ENCODE measurements around the gene CCL19. TPM values are rescaled to one million over a fixed set of nuclear protein-coding genes. Genes with fewer than 3 reads are reported as not detected.

Gene CCL19
- total RNA-seq, 2 experiments from 2014 or later, result not detected

DNA sequence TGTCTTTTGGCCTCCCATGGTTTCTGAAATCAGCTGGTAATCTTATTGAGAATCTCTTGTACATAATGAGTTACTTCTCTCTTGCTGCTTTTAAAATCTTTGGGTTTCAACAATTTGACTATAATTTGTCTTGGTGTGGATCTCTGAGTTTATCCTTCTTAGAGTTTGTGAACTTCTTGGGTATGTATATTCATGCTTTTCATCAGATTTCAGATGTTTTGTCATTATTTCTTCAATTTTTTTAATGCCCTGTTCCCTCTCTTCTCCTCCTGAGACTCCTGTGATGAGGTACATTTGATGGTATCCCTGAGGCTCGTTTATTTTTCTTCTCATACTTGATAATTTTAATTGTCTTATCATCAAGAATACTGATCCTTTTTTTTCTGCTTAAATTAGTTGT is 21.1 kb upstream of the CCL19 start:
- no peak overlapping the region for H3K27ac Mint-ChIP-seq
- H3K36me3 Mint-ChIP-seq, result no peaks in the 10 kb centered on the region
- peaks cover 25% of the 10 kb centered on the region for H3K27me3 Mint-ChIP-seq
- H3K4me1 Mint-ChIP-seq, result no peaks in the 10 kb centered on the region
- no peak overlapping the region for H3K4me3 Mint-ChIP-seq
- ATAC-seq (ENCODE audit: low read depth) (no peak), DNase-seq (no peak)
- no peaks in the 10 kb centered on the region for H3K9me3 Mint-ChIP-seq
- POLR2A ChIA-PET, result no interaction called here

DNA sequence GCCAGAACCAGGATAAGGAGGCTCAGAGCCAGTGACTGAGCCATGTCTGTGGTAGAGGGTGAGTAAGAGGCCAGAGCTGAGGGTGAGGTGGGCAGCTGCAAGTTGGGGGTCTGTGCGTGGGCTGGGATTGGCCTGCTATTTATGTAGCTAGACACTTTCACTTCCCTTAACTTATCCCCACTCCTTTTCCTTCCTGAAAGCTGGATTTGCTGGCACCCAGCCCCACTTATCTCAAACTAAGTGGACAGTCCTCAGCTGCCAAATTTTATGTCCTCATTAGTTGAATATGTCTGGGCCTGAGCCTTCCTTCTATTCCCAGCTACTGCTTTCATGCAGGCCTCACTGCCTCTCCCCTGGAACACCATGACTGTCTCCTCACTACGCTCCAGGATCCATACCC is 18.9 kb upstream of the CCL19 start, which contains the start of gene CCL21:
Gene CCL21 (minus strand): TSS at position 114 of the 400 bp plus-strand sequence. CDS start 70 bp downstream, at position 44.
- no peaks in the 10 kb centered on the region for H3K4me1 Mint-ChIP-seq
- peaks cover 29% of the 10 kb centered on the region for H3K27me3 Mint-ChIP-seq
- no peak within 1 kb of the TSS for H3K27ac Mint-ChIP-seq
- POLR2A ChIA-PET, result no interaction called here
- no peak for DNase-seq
- H3K4me3 Mint-ChIP-seq, result no peak within 1 kb of the TSS
- no peaks in the 10 kb centered on the region for H3K9me3 Mint-ChIP-seq
- ATAC-seq (ENCODE audit: low read depth), result no peak
- no peaks in the 10 kb centered on the region for H3K36me3 Mint-ChIP-seq

GRCh38 chr9:34709196-34709978 is 18.3 kb upstream of the CCL19 start:
- Mint-ChIP-seq H3K27me3 (peaks cover 24% of the 10 kb centered on the region), H3K4me3 (no peak overlapping the region), H3K27ac (no peak overlapping the region), H3K9me3 (no peaks in the 10 kb centered on the region), H3K4me1 (no peaks in the 10 kb centered on the region), H3K36me3 (no peaks in the 10 kb centered on the region)
- POLR2A ChIA-PET, result no interaction called here
- ATAC-seq (ENCODE audit: low read depth), result no peak
- no peak for DNase-seq

- Mint-ChIP-seq H3K27ac (no peak overlapping the region), H3K4me3 (no peak overlapping the region), H3K27me3 (peaks cover 16% of the 10 kb centered on the region), H3K9me3 (no peaks in the 10 kb centered on the region), H3K4me1 (peaks cover under 1% of the 10 kb centered on the region), H3K36me3 (no peaks in the 10 kb centered on the region)
- POLR2A ChIA-PET, result no interaction called here
- ATAC-seq (ENCODE audit: low read depth), result no peak
- DNase-seq, result no peak
These were observed 16.1 kb upstream of the CCL19 start for GRCh38 chr9:34707130-34707529.

DNA sequence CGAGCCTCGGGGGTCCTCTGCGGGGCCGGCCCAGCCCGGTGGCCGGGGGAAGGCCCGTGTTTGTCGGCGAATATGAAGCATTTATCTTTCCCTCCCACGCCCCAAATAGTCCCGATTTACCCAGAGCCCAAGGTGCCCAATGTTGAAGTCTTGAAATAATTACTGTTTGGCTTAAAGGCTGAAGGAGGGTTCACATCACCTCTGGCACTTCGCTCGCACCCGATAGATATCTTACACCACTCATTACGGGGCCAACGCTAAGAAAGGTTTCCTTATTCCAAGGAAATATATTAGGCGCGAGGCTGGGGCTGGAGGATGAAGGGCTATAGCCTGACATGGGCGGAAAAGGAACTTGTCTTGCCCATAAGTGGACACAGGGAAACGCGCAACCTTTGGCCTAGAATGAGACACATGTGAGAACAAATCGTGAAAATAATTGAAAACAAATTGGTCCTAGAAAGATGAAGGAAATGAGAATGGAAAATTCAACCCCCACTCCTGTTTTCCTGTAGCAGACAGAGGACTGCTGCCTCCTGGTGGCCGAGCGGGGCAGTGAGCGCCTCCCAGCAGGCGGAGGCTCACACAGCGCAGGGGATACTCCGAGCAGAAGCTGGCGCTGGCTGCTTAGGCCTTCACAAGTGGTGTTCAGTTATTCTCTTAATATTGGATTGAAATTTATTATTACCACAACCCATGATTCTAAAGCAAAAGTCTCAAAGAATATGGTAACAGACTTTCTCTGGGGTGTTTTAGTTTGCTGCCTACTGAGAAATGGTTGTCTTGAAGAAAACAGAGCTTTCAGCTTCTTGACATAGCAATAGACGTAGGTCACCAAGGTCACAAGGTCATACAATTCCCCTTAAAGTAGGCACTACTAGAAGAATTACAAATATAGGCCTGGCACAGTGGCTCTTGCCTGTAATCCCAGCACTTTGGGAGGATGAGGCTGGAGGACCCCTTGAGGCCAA is 11.0 kb upstream of the CCL19 start:
- Mint-ChIP-seq H3K4me1 (peaks cover 8% of the 10 kb centered on the region), H3K36me3 (no peaks in the 10 kb centered on the region), H3K9me3 (no peaks in the 10 kb centered on the region), H3K27ac (no peak overlapping the region), H3K27me3 (peaks cover 22% of the 10 kb centered on the region), H3K4me3 (peak overlapping the region; percentile 72)
- DNase-seq (peak; percentile 82), ATAC-seq (ENCODE audit: low read depth) (peak; percentile 70)
- POLR2A ChIA-PET, result no interaction called here

DNA sequence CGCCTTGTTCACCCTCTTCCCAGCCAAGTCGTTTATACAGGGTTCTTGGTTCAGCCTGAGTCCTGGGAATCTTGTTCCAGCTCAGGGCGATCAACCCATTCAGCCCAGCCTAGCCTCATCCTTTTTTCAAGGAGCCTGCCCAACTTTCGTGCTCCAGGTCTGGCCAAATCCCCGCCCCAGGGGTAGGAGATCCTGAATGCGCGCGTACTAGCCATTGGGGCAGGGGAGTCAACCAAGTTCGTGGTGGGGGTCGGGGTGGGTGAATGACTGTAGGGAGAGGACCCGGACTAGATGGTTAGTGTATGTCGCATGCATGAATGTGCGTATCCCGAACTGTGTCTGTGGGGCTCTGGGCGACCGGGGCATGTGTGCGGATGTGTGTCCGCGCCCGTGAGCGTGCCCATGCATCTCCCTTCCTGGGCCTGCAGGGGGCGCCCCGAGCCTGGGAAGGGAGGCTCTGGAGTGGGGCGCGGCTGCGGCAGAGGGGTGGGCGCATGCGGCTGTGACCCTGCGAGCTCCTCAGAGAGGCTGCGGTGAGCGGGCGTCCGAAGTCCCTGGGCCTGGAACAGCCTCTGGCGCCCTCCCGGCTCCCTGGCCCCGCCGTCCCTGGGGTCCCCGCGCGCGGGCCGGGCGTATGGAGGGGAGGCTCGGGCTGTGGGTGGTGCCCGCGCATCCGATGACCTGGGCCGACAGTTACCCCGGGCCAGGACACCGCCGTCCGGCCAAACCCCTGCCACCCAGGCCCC is 10.1 kb upstream of the CCL19 start:
- Mint-ChIP-seq H3K4me3 (peak overlapping the region; percentile 27), H3K4me1 (peaks cover 8% of the 10 kb centered on the region), H3K27ac (no peak overlapping the region), H3K27me3 (peaks cover 19% of the 10 kb centered on the region), H3K36me3 (no peaks in the 10 kb centered on the region), H3K9me3 (no peaks in the 10 kb centered on the region)
- ATAC-seq (ENCODE audit: low read depth) (peak; percentile 91), DNase-seq (peak; percentile 90)
- POLR2A ChIA-PET, result interaction anchor here (0.7 kb wide), 1 partner anchor 32 kb away, joined by 4 read pairs; no protein-coding TSS in a partner anchor

- Mint-ChIP-seq H3K9me3 (no peaks in the 10 kb centered on the region), H3K27ac (no peak overlapping the region), H3K36me3 (no peaks in the 10 kb centered on the region), H3K4me1 (no peaks in the 10 kb centered on the region), H3K27me3 (peaks cover 4% of the 10 kb centered on the region), H3K4me3 (no peak overlapping the region)
- POLR2A ChIA-PET, result no interaction called here
- no peak for DNase-seq
- ATAC-seq (ENCODE audit: low read depth), result no peak
These were observed 3.7 kb upstream of the CCL19 start for GRCh38 chr9:34694811-34695210.

- H3K27me3 Mint-ChIP-seq, result no peaks in the 10 kb centered on the region
- DNase-seq, result no peak
- no peak overlapping the region for H3K4me3 Mint-ChIP-seq
- H3K27ac Mint-ChIP-seq, result no peak overlapping the region
- H3K9me3 Mint-ChIP-seq, result no peaks in the 10 kb centered on the region
- ATAC-seq (ENCODE audit: low read depth), result no peak
- POLR2A ChIA-PET, result no interaction called here
- no peaks in the 10 kb centered on the region for H3K4me1 Mint-ChIP-seq
- no peaks in the 10 kb centered on the region for H3K36me3 Mint-ChIP-seq
These were observed 2.5 kb upstream of the CCL19 start for GRCh38 chr9:34693560-34693959.

GRCh38 chr9:34691936-34692315 is 850 bp upstream of the CCL19 start:
- Mint-ChIP-seq H3K4me1 (no peaks in the 10 kb centered on the region), H3K27ac (no peak overlapping the region), H3K36me3 (no peaks in the 10 kb centered on the region), H3K27me3 (no peaks in the 10 kb centered on the region), H3K4me3 (no peak overlapping the region), H3K9me3 (no peaks in the 10 kb centered on the region)
- no peak for DNase-seq
- ATAC-seq (ENCODE audit: low read depth), result no peak
- POLR2A ChIA-PET, result no interaction called here

- Mint-ChIP-seq H3K9me3 (no peaks in the 10 kb centered on the region), H3K27me3 (no peaks in the 10 kb centered on the region), H3K27ac (no peak overlapping the region), H3K4me1 (no peaks in the 10 kb centered on the region), H3K4me3 (no peak overlapping the region), H3K36me3 (no peaks in the 10 kb centered on the region)
- POLR2A ChIA-PET, result interaction anchor here (0.5 kb wide), 1 partner anchor 1247 kb away, joined by 3 read pairs; no protein-coding TSS in a partner anchor
- no peak for ATAC-seq (ENCODE audit: low read depth)
- no peak for DNase-seq
These were observed 1.6 kb downstream of the CCL19 start for GRCh38 chr9:34689512-34689911.

DNA sequence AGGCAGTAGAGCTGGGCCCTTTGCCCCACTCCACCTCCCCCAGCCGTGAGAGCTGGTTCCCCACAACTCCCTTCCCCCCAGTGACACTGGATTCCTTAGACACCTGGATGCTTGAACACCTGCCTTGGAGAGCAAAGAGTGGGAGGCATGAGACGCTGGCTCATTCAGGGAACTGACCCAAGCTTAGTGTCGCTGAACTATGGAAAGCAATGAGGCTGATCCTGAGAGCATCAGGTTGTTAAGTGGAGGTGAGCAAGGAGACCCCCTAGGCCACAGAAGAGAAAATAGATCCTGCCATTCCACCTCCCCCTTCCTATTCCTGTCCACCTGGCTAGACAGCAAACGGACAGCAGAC is 2.0 kb downstream of the CCL19 start:
- no peaks in the 10 kb centered on the region for H3K4me1 Mint-ChIP-seq
- H3K36me3 Mint-ChIP-seq, result no peaks in the 10 kb centered on the region
- ATAC-seq (ENCODE audit: low read depth) (no peak), DNase-seq (no peak)
- POLR2A ChIA-PET, result no interaction called here
- H3K4me3 Mint-ChIP-seq, result no peak overlapping the region
- H3K27ac Mint-ChIP-seq, result no peak overlapping the region
- H3K27me3 Mint-ChIP-seq, result no peaks in the 10 kb centered on the region
- no peaks in the 10 kb centered on the region for H3K9me3 Mint-ChIP-seq

DNA sequence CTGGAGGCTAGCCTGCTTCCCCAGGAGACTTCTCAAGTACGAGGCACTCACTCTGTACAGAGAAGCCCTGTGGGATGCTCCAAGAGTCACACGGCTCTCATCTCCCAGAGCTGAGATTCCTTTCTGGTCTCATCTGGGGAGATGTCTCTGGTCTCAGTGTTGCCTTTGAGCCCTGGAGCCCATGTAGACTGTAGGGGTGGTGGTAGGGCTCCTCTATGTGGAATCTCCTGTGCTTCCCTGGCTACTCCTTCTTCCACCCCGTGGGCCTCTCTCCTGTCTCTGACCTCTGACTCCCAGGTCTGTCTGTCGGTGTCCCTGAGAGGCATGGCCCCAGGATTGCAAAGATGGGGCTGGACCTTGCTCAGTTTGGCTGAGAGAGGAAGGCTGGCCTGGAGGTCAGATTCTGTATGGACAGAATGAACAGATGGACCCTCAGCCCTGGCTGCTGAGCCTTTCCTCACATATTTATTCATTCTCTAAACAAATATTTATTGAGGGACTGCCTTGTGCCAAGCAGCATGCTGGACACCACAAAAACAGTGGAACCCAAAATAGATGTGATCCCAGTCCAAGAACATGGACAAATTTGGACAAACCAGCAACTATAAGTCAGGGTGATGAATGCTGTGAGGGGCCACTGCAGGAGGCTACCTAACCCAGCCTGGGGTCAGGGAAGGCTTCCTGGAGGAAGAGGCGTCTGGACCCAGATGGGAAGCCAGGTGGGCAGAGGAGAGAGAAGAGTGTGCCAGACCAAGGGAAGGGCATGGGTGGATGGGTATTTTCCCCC is 2.6 kb downstream of the CCL19 start:
- no peak for DNase-seq
- no peaks in the 10 kb centered on the region for H3K27me3 Mint-ChIP-seq
- no peaks in the 10 kb centered on the region for H3K9me3 Mint-ChIP-seq
- no peaks in the 10 kb centered on the region for H3K36me3 Mint-ChIP-seq
- no peak for ATAC-seq (ENCODE audit: low read depth)
- no peak overlapping the region for H3K27ac Mint-ChIP-seq
- H3K4me3 Mint-ChIP-seq, result no peak overlapping the region
- H3K4me1 Mint-ChIP-seq, result no peaks in the 10 kb centered on the region
- POLR2A ChIA-PET, result no interaction called here
